HepG2 (cell line): ENCODE measurements around the gene C2. TPM values are rescaled to one million over a fixed set of nuclear protein-coding genes. Genes with fewer than 3 reads are reported as not detected.

Experiments used
- ARID2 ChIP-seq: sonication (generic); formaldehyde crosslinking; IDR thresholded peaks from 2 replicates; pipeline ENCODE4 v1.8.1; 2022; ENCODE audit warnings: mild to moderate bottlenecking, missing genetic modification reagents, borderline replicate concordance
- ASH2L ChIP-seq: fragments of 300-600, 200-600 bp; sonication (generic); IDR thresholded peaks from 2 replicates; pipeline ENCODE4 v1.7.0; 2017; ENCODE audit warnings: low read depth, mild to moderate bottlenecking, moderate library complexity, mixed read lengths, low read length; ENCODE audit not compliant: insufficient read length
- ATF4 ChIP-seq, 2 experiments: fragments of 450-650 bp in 1 of 2; sonication (generic) in 1 of 2; formaldehyde crosslinking; IDR thresholded peaks; 2 replicates each; pipeline versions ENCODE4 v1.5.0 to v1.8.0; 2020 to 2022; ENCODE audit warnings: mild to moderate bottlenecking in 1 of 2, missing genetic modification reagents in 1 of 2
- BCL6 ChIP-seq: IDR thresholded peaks from 2 replicates; pipeline ENCODE4 v1.6.1; 2016; ENCODE audit warnings: missing genetic modification reagents, missing compliant biosample characterization
- BRF2 ChIP-seq: sonication (generic); formaldehyde crosslinking; IDR thresholded peaks from 2 replicates; pipeline ENCODE4 v1.8.1; 2022; ENCODE audit warnings: mild to moderate bottlenecking, missing genetic modification reagents
- LCORL ChIP-seq, 2 experiments: fragments of 450-650 bp in 1 of 2; sonication (generic) in 1 of 2; formaldehyde crosslinking in 1 of 2; IDR thresholded peaks; 2 replicates each; pipeline versions ENCODE4 v1.5.0 to v1.6.1; 2017 to 2020; ENCODE audit warnings: antibody characterized with exemption in 1 of 2, missing genetic modification reagents in 1 of 2
- MAF1 ChIP-seq: sonication (generic); formaldehyde crosslinking; IDR thresholded peaks from 2 replicates; pipeline ENCODE4 v1.5.0; 2020; ENCODE audit warnings: missing genetic modification reagents, borderline replicate concordance
- MYPOP ChIP-seq: sonication (generic); formaldehyde crosslinking; IDR thresholded peaks from 2 replicates; pipeline ENCODE4 v1.8.1; 2023; ENCODE audit warnings: mild to moderate bottlenecking, moderate library complexity, missing genetic modification reagents
- NCOR1 ChIP-seq: fragments of 200-600 bp; sonication (generic); IDR thresholded peaks from 2 replicates; pipeline ENCODE4 v1.7.0; 2017; ENCODE audit warnings: antibody characterized with exemption, low read length, borderline replicate concordance
- NR1H2 ChIP-seq: sonication (generic); formaldehyde crosslinking; IDR thresholded peaks from 2 replicates; pipeline ENCODE4 v1.8.1; 2022; ENCODE audit warnings: low read depth, missing genetic modification reagents, borderline replicate concordance
- PHF20 ChIP-seq: sonication (generic); formaldehyde crosslinking; IDR thresholded peaks from 2 replicates; pipeline ENCODE4 v1.5.0; 2020; ENCODE audit warnings: mild to moderate bottlenecking, missing genetic modification reagents
- RBM39 ChIP-seq: fragments of 200-400 bp; formaldehyde crosslinking; IDR thresholded peaks from one replicate; pipeline ENCODE4 v1.6.1; 2018; ENCODE audit warnings: antibody characterized with exemption, mild to moderate bottlenecking, low read depth, low read length; ENCODE audit not compliant: poor library complexity, severe bottlenecking
- RFXANK ChIP-seq: IDR thresholded peaks from 2 replicates; pipeline ENCODE4 v1.6.1; 2016
- ZFP36L1 ChIP-seq: sonication (generic); formaldehyde crosslinking; IDR thresholded peaks from 2 replicates; pipeline ENCODE4 v1.8.0; 2022; ENCODE audit warnings: mild to moderate bottlenecking, missing genetic modification reagents, moderate library complexity
- ZMYM4 ChIP-seq: sonication (generic); formaldehyde crosslinking; IDR thresholded peaks from 2 replicates; pipeline ENCODE4 v1.8.1; 2023; ENCODE audit warnings: mild to moderate bottlenecking, missing genetic modification reagents
- ZNF274 ChIP-seq: sonication (generic); formaldehyde crosslinking; IDR thresholded peaks from 2 replicates; pipeline ENCODE4 v1.5.1; 2020; ENCODE audit warnings: mild to moderate bottlenecking, missing genetic modification reagents
- ZNF331 ChIP-seq: sonication (generic); formaldehyde crosslinking; IDR thresholded peaks from 2 replicates; pipeline ENCODE4 v1.4.0; 2020; ENCODE audit warnings: missing genetic modification reagents
- ZNF615 ChIP-seq: sonication (generic); formaldehyde crosslinking; IDR thresholded peaks from 2 replicates; pipeline ENCODE4 v1.5.0; 2020; ENCODE audit warnings: mild to moderate bottlenecking, missing genetic modification reagents, borderline replicate concordance
- ZNF703 ChIP-seq: sonication (generic); formaldehyde crosslinking; IDR thresholded peaks from 2 replicates; pipeline ENCODE4 v1.5.1; 2020; ENCODE audit warnings: missing genetic modification reagents, mild to moderate bottlenecking, moderate library complexity, borderline replicate concordance
- ZNF75D ChIP-seq: sonication (generic); formaldehyde crosslinking; IDR thresholded peaks from 2 replicates; pipeline ENCODE4 v1.8.1; 2023; ENCODE audit warnings: missing genetic modification reagents, mild to moderate bottlenecking, borderline replicate concordance
- ZNF792 ChIP-seq: IDR thresholded peaks from 2 replicates; pipeline ENCODE4 v1.6.1; 2016
- ZXDC ChIP-seq: sonication (generic); formaldehyde crosslinking; IDR thresholded peaks from 2 replicates; pipeline ENCODE4 v1.5.0; 2020; ENCODE audit warnings: mild to moderate bottlenecking, missing genetic modification reagents
- polyA plus RNA-seq, 8 experiments: library from polyadenylated mRNA; depleted of rRNA in 3 of 8; stranded (reverse) in 7 of 8; unstranded in 1 of 8; fragments of >200 nt; fragmentation: Illumina TruSeq in 4 of 8; extraction: Trizol in 4 of 8; gene quantifications; 2 replicates each; pipeline versions ENCODE4 v1.2.1 to v1.2.3, GENCODE V29; 2011 to 2016; ENCODE audit warnings: low read depth in 4 of 8, missing spikeins in 1 of 8, mixed read lengths in 1 of 8; ENCODE audit not compliant: insufficient read depth in 1 of 8
- total RNA-seq, 5 experiments: library from RNA; depleted of rRNA; stranded (reverse); fragments of >200 nt; fragmentation: Illumina TruSeq; extraction: Trizol; gene quantifications; 2 replicates each; pipeline ENCODE4 v1.2.3, GENCODE V29; 2016; ENCODE audit warnings: low read depth in 1 of 5

C2 gene
- total and polyA plus RNA-seq, 2 of the 13 experiments (the other 11 are each of a cell fraction or from before 2014, with no cell fraction given) = 165 to 307 TPM

- no peak for TF ChIP-seq MYPOP (CRISPR knock-in tag)
- no peak for TF ChIP-seq ARID2 (CRISPR knock-in tag)
- no peak for TF ChIP-seq NR1H2 (CRISPR knock-in tag)
- TF ChIP-seq ZNF274 (CRISPR knock-in tag) = no peak
- no peak for TF ChIP-seq PHF20 (CRISPR knock-in tag)
- TF ChIP-seq BRF2 (CRISPR knock-in tag) = no peak
- peak; percentile 40; the same call in 1 of the 2 replicates for TF ChIP-seq ZNF331 (CRISPR knock-in tag)
- TF ChIP-seq RBM39 = no peak
- no peak for TF ChIP-seq ZXDC (CRISPR knock-in tag)
- no peak for TF ChIP-seq NCOR1
- TF ChIP-seq MAF1 (CRISPR knock-in tag) = no peak
- TF ChIP-seq ZNF75D = no peak
- TF ChIP-seq ZMYM4 = no peak
- TF ChIP-seq ZNF615 (CRISPR knock-in tag) = no peak
- no peak for TF ChIP-seq BCL6 (CRISPR knock-in tag)
- TF ChIP-seq ZNF792 (CRISPR knock-in tag) = no peak
- no peak for TF ChIP-seq ATF4 (CRISPR knock-in tag; IDR thresholded peaks at IDR 0.05)
- no peak for TF ChIP-seq ZNF703 (CRISPR knock-in tag)
- no peak for TF ChIP-seq ASH2L
- no peak for TF ChIP-seq RFXANK (CRISPR knock-in tag)
- no peak for TF ChIP-seq LCORL (IDR thresholded peaks at IDR 0.05)
- TF ChIP-seq LCORL (CRISPR knock-in tag; IDR thresholded peaks at IDR 0.05) = no peak
- no peak for TF ChIP-seq ZFP36L1 (CRISPR knock-in tag)
Measured at GRCh38 chr6:31952140-31952805, 24.8 kb downstream of the C2 start (continued).
